ENCODE results near the gene TMEM63B.
"Not testable (repeated sequence)": the region's sequence is repeated elsewhere in the genome, so short reads cannot be mapped to it uniquely, and the experiment has no call there.

The TMEM63B gene

GRCh38 chr6:44127186-44128019 lies at the start of gene TMEM63B, which contains the start of gene MRPL14:
TMEM63B (plus strand) TSS chr6:44127554; CDS start chr6:44134585, 7,031 bp downstream.
MRPL14 (minus strand) TSS chr6:44127452; CDS start chr6:44116611, 10,841 bp downstream.
- peak; percentile 89 to 90 for DNase-seq

GRCh38 chr6:44078219-44078826 lies 49.0 kb upstream of the TMEM63B start:
- no peak for DNase-seq

GRCh38 chr6:44078827-44079671 lies 48.3 kb upstream of the TMEM63B start:
- peak; percentile 67 to 80 for DNase-seq

- DNase-seq, result no peak
Measured at GRCh38 chr6:44079672-44080071, 47.7 kb upstream of the TMEM63B start.

- DNase-seq, result no peak
Measured at GRCh38 chr6:44080561-44081521, 46.5 kb upstream of the TMEM63B start.

GRCh38 chr6:44081753-44082152 lies 45.6 kb upstream of the TMEM63B start:
- DNase-seq, result no peak

GRCh38 chr6:44082872-44083321 lies 44.5 kb upstream of the TMEM63B start:
- DNase-seq, result no peak

GRCh38 chr6:44084231-44085014 lies 42.9 kb upstream of the TMEM63B start:
- no peak for DNase-seq

- no peak for DNase-seq
Measured at GRCh38 chr6:44085219-44085618, 42.1 kb upstream of the TMEM63B start.

- no peak for DNase-seq
Measured at GRCh38 chr6:44086931-44087574, 40.3 kb upstream of the TMEM63B start.

GRCh38 chr6:44087623-44088022 lies 39.7 kb upstream of the TMEM63B start:
- DNase-seq, result no peak

- DNase-seq, result no peak
Measured at GRCh38 chr6:44088827-44089590, 38.3 kb upstream of the TMEM63B start.

GRCh38 chr6:44090465-44090864 lies 36.9 kb upstream of the TMEM63B start:
- no peak for DNase-seq

- DNase-seq, result not testable (repeated sequence)
Measured at GRCh38 chr6:44091356-44091755, 36.0 kb upstream of the TMEM63B start.

- no peak for DNase-seq
Measured at GRCh38 chr6:44091981-44092884, 35.1 kb upstream of the TMEM63B start.

- DNase-seq, result no peak
Measured at GRCh38 chr6:44093066-44093465, 34.3 kb upstream of the TMEM63B start.

GRCh38 chr6:44093750-44094402 lies 33.5 kb upstream of the TMEM63B start:
- no peak for DNase-seq

All from stimulated activated CD4-positive, alpha-beta T cell treated with anti-CD3 and anti-CD28 coated beads, Interleukin-2, amount 100 ng/mL, for 24 hours (primary cell).